NCI-H2029 (cell line): Measurements from ENCODE around the gene XYLT1.

Experiments
- DNase-seq: peaks from one replicate; lab custom pipeline; 2025; lab: John Stamatoyannopoulos, UW

Gene XYLT1

GRCh38 chr16:17228048-17228707 lies 242.6 kb downstream of the XYLT1 start:
- DNase-seq = no peak

GRCh38 chr16:17227278-17227677 lies 243.5 kb downstream of the XYLT1 start:
- DNase-seq = no peak

- DNase-seq = no peak
These were observed 245.2 kb downstream of the XYLT1 start for GRCh38 chr16:17225541-17225940.

GRCh38 chr16:17224879-17225281 lies 245.9 kb downstream of the XYLT1 start:
- DNase-seq = peak; percentile 77

GRCh38 chr16:17224350-17224749 lies 246.4 kb downstream of the XYLT1 start:
- DNase-seq = no peak

GRCh38 chr16:17223576-17223975 lies 247.2 kb downstream of the XYLT1 start:
- no peak for DNase-seq

- DNase-seq = peak; percentile 64
These were observed 247.8 kb downstream of the XYLT1 start for GRCh38 chr16:17222871-17223401.

- no peak for DNase-seq
These were observed 250.8 kb downstream of the XYLT1 start for GRCh38 chr16:17219991-17220390.

GRCh38 chr16:17215936-17216335 lies 254.8 kb downstream of the XYLT1 start:
- DNase-seq = no peak

GRCh38 chr16:17215306-17215705 lies 255.5 kb downstream of the XYLT1 start:
- no peak for DNase-seq

GRCh38 chr16:17213974-17214373 lies 256.8 kb downstream of the XYLT1 start:
- no peak for DNase-seq

- no peak for DNase-seq
These were observed 257.7 kb downstream of the XYLT1 start for GRCh38 chr16:17213025-17213424.

GRCh38 chr16:17212606-17213005 lies 258.2 kb downstream of the XYLT1 start:
- no peak for DNase-seq

- DNase-seq = no peak
These were observed 259.0 kb downstream of the XYLT1 start for GRCh38 chr16:17211797-17212196.

GRCh38 chr16:17206712-17207111 lies 264.0 kb downstream of the XYLT1 start:
- DNase-seq = no peak

- DNase-seq = peak; percentile 77
These were observed 265.2 kb downstream of the XYLT1 start for GRCh38 chr16:17205279-17206211.

GRCh38 chr16:17204644-17205043 lies 266.1 kb downstream of the XYLT1 start:
- no peak for DNase-seq

- no peak for DNase-seq
These were observed 266.6 kb downstream of the XYLT1 start for GRCh38 chr16:17204206-17204605.

- no peak for DNase-seq
These were observed 267.3 kb downstream of the XYLT1 start for GRCh38 chr16:17203424-17203823.

GRCh38 chr16:17199135-17199534 lies 271.6 kb downstream of the XYLT1 start:
- DNase-seq = no peak

GRCh38 chr16:17196526-17196925 lies 274.2 kb downstream of the XYLT1 start:
- DNase-seq = no peak

GRCh38 chr16:17194190-17194780 lies 276.5 kb downstream of the XYLT1 start:
- DNase-seq = no peak
